ENCODE measurements around the gene MYO3B.

Gene MYO3B

DNA sequence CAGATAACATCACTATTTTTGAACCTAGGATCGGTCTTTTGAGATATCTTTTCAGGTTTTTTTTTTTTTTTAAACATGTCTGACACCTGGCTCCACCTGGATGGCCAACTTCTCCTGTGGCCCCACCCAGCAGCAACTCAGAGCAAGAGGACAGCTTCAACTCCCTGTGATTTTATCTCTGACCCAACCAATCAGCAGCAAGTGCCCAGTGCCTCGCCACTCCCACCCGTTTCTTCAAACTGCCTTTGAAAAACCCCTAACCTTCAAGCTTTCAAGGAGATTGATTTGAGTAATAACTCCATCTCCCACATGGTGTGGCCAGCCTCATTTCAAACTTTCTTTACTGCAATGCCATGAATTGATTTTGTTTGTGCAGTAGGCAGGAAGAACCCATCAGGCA is 19.0 kb downstream of the MYO3B start:
- no peak overlapping the region for H3K27ac ChIP-seq
- no peak for TF ChIP-seq CTCF (IDR thresholded peaks at IDR 0.05)
- DNase-seq (ENCODE audit: low spot score): no peak
- H3K4me3 ChIP-seq: no peak overlapping the region

DNA sequence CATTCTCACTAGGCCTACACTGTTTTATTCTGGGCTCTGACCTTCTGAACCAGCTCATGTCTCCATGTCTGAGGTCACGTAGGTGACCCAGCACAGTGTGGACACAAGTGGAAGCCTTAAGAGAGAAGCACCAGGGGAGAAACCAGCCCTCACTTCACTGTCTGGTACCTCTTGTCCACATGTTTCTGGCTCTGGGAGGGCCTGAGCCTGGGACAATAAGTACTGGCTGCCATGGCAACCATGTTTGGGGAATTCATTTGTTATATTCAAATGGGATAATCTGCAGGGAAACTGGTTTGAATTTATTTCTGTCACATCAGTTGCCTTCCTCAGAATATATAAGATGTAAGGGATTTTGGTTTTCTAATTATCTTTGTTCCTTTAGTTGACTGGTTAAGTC is 23.3 kb downstream of the MYO3B start:
- no peak overlapping the region for H3K27ac ChIP-seq
- no peak for TF ChIP-seq CTCF (IDR thresholded peaks at IDR 0.05)
- no peak for DNase-seq (ENCODE audit: low spot score)
- no peak overlapping the region for H3K4me3 ChIP-seq

DNA sequence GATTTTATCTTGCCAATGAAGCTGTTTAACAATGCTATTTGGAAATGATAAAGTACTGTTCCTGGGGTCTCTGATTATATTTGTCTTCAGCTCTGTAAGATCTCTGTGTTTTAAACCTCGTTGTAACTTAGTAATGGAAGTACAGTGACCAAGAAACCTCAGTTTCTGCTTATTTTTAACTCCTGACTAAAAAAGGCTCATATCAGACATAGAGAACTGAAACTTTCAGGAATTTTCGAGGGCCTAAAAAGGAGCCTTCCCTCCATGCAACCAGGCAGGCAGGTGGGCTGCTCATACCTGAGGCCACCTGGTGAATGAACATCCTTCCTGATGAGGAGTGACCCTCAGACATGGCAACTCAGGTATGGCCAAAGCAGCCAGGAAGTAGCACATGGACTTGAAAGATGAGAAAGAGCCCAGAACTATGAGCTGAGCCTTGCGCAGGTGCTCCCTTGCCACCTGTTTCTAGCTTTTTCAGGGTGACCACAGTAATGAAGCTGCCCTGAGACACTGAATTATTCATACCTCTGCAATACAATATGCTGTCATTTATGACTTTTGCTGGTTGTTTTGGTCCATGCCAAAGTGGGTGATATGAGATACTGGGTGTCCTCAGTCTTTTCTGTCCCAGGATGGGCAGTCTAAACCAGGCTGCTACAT is 23.9 kb downstream of the MYO3B start:
- no peak for TF ChIP-seq CTCF (IDR thresholded peaks at IDR 0.05)
- no peak overlapping the region for H3K27ac ChIP-seq
- DNase-seq (ENCODE audit: low spot score): no peak
- no peak overlapping the region for H3K4me3 ChIP-seq

GRCh38 chr2:170202437-170202836 is 24.5 kb downstream of the MYO3B start:
- DNase-seq (ENCODE audit: low spot score): no peak
- no peak for TF ChIP-seq CTCF (IDR thresholded peaks at IDR 0.05)
- Histone ChIP-seq H3K27ac (no peak overlapping the region), H3K4me3 (no peak overlapping the region)

- TF ChIP-seq CTCF (IDR thresholded peaks at IDR 0.05): no peak
- H3K27ac ChIP-seq: no peak overlapping the region
- no peak for DNase-seq (ENCODE audit: low spot score)
Observed at GRCh38 chr2:170204298-170204951, 26.5 kb downstream of the MYO3B start.

GRCh38 chr2:170206246-170206645 is 28.3 kb downstream of the MYO3B start:
- Histone ChIP-seq H3K27ac (no peak overlapping the region), H3K4me3 (no peak overlapping the region)
- no peak for DNase-seq (ENCODE audit: low spot score)
- TF ChIP-seq CTCF (IDR thresholded peaks at IDR 0.05): no peak

More at GRCh38 chr2:170204298-170204951, 26.5 kb downstream of the MYO3B start:
- no peak overlapping the region for H3K4me3 ChIP-seq

GRCh38 chr2:170206805-170207407 is 29.0 kb downstream of the MYO3B start:
- Histone ChIP-seq H3K4me3 (no peak overlapping the region), H3K27ac (no peak overlapping the region)
- DNase-seq (ENCODE audit: low spot score): no peak
- TF ChIP-seq CTCF (IDR thresholded peaks at IDR 0.05): no peak

Data from coronary artery (tissue), 2 donors.